CD4-positive, alpha-beta T cell treated with Interleukin-2 at 100 ng/mL for 4 hours (primary cell): Measurements from ENCODE around the gene CPED1.
"Not testable (repeated sequence)": the region's sequence is repeated elsewhere in the genome, so short reads cannot be mapped to it uniquely, and the experiment has no call there.

Experiments used
- DNase-seq: peaks from one replicate; pipeline ENCODE4 v3.0.0-alpha.2; 2020; ENCODE audit warnings: low spot score

The CPED1 gene

DNA sequence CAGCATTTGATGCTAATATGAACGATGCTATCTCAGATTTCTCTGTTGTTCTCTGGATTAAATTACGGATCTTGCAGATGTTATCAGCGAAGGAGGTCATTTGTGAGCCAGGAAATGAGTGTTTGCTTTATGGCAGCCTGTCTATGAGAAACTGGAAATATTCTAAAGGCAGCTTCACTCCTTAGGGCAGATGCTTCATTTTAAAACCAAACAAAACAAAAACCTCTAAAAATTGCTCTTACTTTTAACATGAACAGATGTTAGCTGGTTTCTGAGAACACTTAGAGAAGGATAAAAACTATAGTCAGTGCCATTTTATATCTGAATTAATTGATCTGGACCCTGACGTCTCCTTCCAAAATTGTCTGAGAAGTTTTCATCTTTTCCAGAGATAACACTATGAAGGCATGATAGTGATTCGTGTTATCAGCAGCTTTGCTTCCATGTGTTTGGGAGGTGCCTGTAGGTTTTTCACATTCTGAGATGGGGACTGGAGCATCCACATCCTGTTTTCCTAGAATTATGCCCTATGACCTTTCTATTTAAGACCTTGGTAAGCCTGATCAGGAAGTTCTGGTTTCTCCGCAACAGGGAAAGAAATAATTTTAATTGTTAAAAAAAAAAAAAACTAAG, 53.1 kb downstream of the CPED1 start:
- no peak for DNase-seq

DNA sequence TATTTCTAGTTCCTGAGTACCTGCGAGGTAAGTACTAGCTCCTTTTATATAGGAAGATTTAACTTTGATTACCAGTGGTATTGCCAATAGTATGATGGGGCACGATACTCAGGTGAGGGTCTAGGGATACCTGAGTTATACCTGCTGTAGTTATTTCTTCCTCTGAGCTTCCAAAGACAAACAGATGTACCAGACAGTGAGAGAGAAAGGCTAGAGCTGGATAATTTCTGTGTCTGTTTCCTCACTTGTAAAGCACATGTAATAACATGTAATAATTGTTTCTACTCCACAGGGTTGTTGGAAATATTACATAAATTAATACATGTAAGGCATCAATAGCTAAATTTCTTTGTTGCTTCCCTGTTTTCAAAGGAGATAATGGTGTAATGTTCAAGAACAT, 53.7 kb downstream of the CPED1 start:
- no peak for DNase-seq

DNA sequence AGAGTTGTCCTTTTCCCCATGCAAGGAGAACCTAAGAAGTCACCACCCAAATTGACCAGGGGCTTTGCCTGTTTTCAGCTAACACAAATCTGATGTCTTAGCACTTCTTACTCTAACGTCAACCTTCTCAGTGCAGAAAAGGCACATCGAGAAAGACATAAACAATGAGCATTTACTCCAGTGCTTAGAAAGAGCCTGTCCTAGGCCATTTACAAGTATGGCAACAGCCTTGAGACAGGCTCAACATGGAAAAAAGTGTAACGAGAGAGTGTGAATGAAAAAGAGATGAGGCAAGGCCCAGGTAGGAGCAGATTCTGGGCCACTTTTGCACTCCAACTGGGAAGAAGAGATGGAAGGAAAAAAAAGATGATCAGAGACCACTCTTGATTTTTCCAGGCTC, 54.4 kb downstream of the CPED1 start:
- no peak for DNase-seq

DNA sequence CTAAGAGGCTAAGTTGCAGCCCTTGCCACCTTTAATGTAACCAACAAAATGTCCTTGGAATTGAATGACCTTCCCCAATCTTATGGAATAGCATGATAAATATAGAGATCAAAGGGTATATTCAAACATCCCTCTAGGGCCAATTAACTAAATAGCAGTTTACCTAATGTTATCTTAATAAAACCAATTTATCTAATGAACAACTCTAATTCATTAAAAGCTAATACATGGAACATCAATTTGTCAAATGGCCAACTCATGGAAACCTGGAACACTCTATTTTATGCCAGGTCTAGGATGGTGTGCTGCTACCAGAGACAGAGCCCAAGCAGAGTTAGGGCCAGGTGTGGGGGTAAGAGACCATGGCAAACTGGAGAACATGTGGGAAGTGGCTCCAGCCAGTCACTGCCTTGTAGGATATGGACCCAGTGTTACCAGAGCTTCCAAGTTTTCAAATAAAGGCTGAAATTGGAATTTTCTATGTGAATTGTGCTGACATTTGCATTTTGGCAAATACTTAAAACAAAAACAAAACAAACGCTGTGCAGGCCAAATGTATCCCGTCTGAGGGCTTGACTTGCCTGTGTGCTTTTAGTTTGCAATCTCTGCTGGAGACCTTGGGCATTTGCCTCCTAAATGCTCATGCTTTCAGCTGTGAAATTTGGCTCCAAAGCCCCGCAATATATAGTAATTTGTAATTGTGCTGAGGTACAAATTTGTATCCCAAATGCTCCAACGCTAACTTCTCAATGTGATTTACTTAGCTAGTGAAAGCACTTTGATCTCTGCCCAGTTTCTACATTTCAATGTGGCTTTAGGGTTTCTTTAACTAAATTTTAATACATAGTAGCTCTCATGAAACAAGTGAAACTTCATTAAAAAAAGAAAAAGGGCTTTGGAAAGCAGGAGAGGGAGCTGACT, 55.1 kb downstream of the CPED1 start:
- no peak for DNase-seq

DNA sequence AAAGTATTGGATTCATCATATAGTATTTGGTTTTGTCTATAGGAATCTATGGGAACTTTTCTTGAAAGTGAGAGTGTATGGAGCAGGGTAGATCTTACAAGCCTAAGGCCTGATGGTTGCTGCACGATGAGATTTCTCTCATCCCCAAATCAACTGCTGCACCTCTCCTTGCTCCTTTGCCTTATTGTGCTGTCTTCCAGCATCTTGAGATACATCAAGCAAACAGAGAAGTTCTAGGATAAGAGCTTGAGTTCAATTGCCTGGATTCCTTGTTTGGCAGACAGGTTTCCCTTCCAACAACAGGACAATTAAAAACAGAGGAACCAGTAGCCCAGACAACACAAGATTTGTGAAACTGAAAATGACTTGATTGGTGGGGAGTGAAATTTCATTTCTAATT, 56.6 kb downstream of the CPED1 start:
- DNase-seq = no peak

DNA sequence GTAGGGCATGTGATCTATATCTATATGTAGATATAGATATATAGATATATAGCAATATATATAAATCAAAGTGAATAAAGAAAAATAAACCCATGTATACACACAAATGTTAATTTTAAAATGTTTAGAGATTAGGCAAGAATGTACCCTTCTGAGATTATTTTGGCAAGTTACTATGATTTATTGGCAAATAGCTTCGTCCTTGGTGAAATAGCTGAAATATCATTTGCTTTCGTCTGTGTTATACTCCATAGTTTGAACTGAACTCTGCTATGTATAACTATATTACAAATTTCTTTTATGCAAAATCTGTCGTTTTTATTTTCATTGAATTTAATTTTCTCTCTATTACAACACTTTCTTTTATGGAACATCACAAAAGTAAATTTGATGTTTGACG, 57.5 kb downstream of the CPED1 start:
- no peak for DNase-seq

DNA sequence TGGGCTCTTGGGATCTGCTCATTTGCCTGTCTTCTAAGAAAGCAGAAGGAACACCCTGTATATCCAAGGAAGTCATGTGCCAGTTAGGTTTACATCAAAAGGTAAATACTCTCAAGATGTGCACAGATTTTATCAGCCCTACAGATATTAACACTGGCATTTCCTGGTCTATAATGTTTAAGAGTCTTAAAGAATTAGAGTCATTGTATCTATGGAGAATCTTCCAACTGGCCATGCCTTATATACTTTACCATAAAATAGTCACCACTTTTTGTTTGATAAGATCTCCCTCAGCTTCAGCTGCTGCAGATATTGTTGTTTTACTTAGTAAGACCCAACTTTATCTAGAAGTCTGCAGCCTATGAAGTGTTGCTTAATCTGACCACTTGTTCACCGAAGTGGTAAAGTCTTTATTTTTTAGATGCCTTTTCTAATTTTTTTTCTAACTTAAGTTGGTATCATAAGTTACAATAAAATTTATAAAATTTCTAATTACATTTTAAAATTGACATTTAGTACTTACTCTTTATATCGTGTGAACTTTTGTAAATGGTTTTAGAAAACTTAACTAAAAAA, 58.5 kb downstream of the CPED1 start:
- DNase-seq = no peak

DNA sequence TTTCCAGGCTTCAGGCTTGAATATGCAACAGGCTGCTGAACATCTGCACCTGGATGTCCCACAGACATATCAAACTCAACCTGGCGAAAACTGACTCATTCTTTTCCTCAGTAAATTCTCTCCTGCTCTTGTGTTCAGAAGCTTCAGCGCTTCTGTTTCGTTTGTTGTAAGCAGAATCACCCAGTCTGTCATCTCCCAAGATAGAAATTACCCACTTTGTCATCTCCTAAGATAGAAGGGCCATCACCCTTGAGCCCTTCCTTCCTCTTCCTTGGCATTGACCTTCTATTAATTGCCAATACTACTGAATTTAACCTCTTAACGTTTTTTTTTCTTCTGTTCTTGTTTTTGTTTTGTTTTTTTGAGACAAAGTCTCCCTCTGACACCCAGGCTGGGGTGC, 59.7 kb downstream of the CPED1 start:
- DNase-seq = no peak

DNA sequence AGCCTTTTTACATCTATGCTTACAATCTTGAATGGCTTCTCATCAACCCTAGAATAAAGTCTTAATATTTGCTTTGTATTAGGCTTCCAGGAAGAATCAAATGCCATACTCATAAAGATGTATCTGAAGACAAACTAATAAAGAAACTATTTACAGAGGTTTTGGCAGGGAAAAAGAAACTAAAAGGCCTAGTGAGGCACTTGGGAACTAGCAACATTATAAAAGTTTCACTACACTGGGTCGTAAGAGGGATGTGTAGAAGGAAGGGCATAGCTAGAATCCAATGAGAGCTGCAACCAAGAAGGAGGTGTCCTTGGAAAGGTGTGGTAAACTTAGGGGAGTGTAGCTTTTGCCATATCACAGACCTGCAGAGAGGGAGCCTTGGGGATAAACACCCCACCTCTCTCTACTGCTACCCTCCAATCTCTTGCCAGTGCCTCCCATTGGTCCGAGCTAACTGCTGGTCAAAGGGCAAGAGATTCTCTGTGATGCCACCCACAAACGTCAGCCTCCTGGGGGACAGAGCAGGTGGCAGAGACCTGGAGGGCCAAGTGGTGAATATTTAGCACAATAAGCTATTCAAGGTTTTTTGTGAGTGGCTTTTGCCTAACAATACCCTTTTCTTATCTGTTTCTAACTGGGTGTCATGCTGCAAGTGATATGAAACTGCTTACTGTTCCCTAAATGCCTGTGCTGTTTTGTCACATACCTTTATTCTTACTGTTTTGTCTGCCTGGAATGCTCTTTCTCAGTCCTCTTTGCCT, 60.7 kb downstream of the CPED1 start:
- no peak for DNase-seq

DNA sequence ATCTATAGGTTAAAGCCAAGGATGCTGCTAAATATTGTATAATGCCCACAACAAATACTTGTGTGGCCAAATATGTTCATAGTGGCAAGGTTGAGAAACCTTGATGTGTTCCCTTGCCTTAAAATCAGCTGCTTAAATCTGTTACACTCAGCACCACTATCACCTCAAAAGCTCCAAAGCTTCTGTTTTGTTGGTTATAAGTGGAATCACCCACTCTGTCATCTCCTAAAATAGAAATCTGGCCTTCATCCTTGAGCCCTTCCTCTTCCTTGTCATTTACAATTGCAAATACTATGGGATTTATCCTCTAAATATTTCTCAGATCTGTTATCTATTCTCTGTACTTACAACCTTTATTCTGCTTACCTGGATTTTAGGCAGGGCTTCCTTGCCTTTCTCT, 61.4 kb downstream of the CPED1 start:
- no peak for DNase-seq

DNA sequence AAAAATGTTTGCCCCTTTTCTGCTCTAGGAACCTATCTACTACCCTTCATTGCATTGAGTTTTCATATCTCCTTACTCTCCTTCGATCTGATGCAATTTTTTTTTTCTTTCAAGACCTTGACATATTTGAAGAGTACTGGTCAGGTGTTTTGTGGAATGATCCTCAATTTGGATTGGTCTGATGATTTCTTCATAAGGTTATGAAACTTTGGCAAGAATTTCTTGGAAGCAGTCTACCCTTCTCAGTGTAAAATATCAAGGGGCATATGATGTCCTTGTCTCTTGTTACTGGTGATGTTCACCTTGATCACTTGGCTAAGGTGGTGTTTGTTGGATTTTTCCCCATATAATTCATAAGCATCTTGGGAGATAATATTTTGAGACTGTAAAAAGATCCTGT, 64.7 kb downstream of the CPED1 start:
- no peak for DNase-seq

DNA sequence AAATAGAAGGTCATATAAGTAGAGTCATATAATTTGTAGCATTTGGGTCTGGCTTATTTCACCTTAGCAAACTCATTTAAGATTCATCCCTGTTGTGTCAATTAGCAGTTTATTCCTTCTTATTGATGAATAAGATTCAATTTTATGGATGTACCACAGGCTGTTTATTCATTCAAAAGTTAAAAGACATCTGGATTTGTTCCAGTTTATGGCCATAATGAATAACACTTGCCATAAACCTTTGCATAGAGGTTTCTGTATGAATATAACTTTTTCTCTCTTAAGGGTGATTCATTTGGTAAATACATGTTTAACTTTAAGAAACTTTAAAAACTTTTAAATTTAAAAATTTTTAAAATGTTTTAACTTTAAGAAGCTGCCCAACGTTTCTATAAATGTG, 66.4 kb downstream of the CPED1 start:
- no peak for DNase-seq

DNA sequence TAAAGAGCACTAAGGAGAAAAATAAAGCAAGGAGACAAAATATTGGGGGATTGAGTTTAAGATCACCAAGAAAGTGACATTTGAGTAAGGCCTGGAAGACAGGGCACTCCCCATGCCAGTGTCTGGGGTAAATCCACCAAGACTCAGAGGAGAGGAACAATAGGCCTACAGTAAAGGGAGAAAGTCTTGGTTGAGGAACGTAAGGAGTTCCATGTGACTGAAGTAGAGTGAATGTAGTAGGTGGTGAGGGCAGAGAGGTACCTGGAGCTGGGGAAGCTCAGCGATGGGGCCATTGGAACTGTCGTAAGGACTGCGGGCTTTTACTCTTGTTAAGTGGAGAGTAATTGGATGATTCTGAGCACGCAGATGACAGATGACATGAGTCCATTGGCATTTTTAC, 69.4 kb downstream of the CPED1 start:
- DNase-seq = no peak

DNA sequence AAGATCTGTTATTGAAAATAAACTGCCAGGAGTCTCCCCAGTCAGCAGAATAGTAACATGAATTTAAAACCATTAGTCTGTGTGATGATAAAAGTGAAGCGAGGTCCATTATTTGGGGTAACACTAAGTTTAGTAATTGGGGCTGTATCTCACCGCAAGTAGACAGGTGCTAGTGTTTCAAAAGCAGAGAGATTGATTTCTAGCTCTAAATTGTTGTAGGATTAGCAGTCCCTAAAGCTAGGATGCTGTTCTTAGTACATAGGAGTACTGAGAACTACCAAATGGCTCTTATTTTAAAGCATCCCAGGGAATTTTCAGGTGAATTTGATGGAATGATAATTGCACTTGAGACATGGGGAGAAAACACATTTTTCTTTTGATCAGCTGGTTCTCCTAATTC, 70.5 kb downstream of the CPED1 start:
- DNase-seq = no peak

DNA sequence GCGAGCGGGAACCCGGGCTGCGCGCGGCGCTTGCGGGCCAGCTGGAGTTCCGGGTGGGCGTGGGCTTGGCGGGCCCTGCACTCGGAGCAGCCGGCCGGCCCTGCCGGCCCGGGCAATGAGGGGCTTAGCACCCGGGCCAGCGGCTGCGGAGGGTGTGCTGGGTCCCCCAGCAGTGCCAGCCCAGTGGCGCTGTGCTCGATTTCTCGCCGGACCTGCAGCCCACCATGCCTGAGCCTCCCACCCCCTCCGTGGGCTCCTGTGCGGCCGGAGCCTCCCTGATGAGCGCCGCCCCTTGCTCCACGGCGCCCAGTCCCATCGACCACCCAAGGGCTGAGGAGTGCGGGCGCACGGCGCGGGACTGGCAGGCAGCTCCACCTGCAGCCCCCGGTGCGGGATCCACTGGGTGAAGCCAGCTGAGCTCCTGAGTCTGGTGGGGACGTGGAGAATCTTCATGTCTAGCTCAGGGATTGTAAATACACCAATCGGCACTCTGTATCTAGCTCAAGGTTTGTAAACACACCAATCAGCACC, 71.5 kb downstream of the CPED1 start:
- DNase-seq = not testable (repeated sequence)

DNA sequence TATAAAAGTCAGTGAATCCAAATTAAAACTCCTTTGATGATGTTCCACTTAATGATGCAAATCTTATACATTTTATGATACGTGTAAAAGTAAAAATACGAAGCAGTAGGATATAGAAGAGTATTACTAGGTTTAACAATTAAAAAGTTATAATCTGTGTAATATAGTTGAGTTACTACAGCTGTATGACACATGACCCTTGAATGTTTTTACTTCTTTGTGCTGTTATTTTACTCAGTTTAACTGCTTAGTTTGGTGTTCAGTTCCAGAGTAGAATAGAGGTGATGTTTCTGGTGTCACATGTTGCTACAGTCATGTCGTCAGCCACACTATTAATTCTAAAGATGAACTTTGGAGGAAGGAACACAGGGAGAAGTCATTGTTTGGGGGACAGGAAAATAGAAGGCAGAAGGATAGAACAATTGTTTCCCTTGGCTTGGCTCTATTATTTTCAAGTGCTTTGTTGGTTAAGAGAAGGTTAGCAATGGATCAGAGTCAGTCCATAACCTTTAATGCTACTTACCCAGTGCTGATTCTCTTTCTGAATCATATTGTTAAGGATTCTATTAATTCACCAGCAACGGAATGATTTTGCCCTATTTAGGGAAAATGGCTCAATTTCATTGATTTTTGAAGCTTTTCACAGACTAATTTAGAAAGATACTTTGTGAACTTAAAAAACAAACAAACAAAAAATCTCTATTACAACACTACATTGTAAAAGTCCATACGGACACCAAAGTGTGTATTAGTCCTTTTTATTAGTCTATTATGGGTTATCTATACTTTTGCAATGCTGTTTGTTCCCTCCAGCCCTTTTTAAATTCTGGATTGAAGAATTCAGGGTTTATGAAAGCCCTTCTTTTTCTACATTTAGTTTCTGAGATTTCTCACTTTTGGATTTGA, 73.4 kb downstream of the CPED1 start:
- DNase-seq = no peak

DNA sequence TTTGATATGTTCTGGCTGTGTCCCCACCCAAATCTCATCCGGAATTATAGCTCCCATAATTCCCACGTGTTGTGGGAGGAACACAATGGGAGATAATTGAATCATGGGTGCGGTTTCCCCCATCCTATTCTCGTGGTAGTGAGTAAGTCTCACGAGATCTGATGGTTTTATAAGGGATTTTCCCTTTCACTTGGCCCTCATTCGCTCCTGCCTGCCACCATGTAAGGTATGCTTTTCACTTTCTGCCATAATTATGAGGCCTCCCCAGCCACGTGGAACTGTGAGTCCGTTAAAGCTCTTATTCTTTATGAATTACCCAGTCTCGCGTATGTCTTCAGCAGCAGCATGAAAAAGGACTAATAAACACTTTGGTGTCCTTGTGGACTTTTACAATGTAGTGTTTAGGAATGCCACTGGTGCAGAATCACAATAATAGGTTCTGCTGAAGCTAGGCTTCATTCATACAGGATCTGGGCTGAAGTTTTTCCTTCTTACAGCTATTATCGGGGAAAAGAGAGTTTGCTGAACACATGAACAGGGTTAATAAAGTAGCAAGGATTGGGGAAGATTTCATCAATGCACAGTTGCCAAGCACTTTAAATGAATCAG, 74.3 kb downstream of the CPED1 start:
- no peak for DNase-seq

DNA sequence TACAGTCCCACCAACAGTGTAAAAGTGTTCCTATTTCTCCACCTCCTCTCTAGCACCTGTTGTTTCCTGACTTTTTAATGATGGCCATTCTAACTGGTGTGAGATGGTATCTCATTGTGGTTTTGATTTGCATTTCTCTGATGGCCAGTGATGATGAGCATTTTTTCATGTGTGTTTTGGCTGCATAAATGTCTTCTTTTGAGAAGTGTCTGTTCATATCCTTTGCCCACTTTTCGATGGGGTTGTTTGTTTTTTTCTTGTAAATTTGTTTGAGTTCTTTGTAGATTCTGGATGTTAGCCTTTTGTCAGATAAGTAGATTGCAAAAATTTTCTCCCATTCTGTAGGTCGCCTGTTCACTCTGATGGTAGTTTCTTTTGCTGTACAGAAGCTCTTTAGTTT, 79.2 kb downstream of the CPED1 start:
- not testable (repeated sequence) for DNase-seq

DNA sequence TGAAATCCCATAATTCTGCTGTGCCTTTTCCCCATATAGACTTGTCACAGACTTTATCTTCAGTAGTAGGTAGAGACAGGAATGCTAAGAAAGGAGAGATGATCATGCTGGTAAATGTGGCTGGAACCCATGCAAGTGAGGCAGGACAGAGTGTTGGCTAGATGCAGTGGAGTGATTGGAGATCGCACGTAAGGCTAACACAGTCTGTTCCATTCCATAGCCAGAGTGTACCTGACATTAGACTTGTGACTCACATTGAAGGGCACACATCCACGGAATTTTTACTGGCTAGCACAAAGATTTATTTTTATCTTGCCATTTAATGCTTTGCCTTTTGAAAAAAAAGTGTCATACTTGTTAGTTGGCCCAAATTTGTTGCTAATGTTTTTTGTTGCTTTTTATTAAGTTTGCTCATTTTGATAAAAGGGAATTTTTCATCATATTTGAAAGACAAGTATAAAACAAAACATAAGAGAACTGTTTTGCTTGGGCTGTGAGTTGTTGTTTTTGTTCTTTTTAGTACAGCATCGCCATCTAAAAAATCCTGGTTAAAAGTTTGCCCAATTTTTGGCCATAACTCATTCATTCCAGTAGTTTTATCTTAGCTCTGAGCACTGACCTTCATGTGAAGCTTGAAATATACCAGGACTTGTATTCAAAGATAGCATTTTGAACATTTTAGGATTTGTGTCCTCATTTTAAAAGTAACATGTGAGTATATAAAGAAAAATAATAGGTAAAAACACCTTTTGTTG, 81.0 kb downstream of the CPED1 start:
- no peak for DNase-seq

DNA sequence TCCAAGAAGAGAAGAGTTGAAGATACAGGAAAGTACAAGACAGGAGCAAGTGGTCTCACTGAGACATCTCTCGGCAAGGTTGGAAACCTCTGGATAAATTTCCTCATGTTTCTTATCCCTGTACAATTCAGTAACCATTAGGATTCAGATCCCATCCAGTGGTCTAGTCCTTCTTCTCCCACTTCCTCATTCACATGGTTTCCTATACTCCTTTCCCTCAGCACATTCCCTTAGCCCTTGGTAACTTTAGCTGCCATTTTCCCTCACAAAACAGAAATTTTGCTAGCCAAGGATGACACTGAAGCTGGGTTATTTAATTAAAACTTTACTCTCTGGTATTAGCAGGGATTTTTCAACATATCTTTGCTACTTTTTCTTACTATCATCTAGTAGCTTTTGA, 82.6 kb downstream of the CPED1 start:
- DNase-seq = no peak
